Daoy (cell line): ENCODE measurements around the gene CENPP. TPM values are rescaled to one million over a fixed set of nuclear protein-coding genes. Genes with fewer than 3 reads are reported as not detected.

Source experiments
- DNase-seq: peaks from one replicate; pipeline ENCODE4 v3.0.0-alpha.2; 2015; ENCODE audit warnings: low read depth
- total RNA-seq: library from RNA; depleted of rRNA; stranded (reverse); fragments of >200 nt; shearing (Covaris generic); gene quantifications from 2 replicates; pipeline ENCODE4 v1.2.3, GENCODE V29; 2014

The CENPP gene
- total RNA-seq, 1 experiment from 2014 or later: 7.6 TPM

DNA sequence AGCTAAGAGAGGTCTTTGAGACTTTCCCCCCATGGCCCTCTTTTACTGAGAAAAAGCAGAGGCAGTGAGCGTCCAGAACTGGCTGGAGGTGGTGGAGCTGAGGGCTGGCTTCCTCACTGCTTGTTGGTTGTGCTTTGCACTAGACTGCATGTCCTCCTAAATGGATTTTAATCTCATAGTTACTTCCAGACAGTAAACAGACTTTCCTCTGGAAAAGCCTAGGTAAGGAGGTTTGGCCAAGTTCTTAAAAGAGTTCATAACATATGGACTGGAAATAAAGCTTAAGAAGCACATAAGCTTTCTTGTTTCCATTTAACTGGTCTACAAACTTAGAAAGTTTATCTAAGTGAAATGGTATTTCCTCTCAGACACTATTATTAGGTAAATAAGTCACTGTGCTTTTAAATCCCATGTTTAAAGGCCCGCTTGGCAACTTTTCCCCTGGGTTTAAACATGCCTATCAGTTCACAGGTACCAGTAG, 154.6 kb downstream of the CENPP start:
- no peak for DNase-seq

- DNase-seq: peak; percentile 41
Observed at GRCh38 chr9:92480986-92481633, 155.4 kb downstream of the CENPP start.

- no peak for DNase-seq
Observed at GRCh38 chr9:92482329-92482728, 156.6 kb downstream of the CENPP start, which contains the start of gene ASPN. Gene ASPN, minus strand, starts transcription at chr9:92482506.

GRCh38 chr9:92482805-92483204, 157.1 kb downstream of the CENPP start:
- DNase-seq: no peak

- DNase-seq: no peak
Observed at GRCh38 chr9:92483627-92484545, 158.1 kb downstream of the CENPP start.

GRCh38 chr9:92484563-92484962, 158.8 kb downstream of the CENPP start:
- DNase-seq: no peak

GRCh38 chr9:92486371-92486770, 160.6 kb downstream of the CENPP start:
- DNase-seq: no peak

DNA sequence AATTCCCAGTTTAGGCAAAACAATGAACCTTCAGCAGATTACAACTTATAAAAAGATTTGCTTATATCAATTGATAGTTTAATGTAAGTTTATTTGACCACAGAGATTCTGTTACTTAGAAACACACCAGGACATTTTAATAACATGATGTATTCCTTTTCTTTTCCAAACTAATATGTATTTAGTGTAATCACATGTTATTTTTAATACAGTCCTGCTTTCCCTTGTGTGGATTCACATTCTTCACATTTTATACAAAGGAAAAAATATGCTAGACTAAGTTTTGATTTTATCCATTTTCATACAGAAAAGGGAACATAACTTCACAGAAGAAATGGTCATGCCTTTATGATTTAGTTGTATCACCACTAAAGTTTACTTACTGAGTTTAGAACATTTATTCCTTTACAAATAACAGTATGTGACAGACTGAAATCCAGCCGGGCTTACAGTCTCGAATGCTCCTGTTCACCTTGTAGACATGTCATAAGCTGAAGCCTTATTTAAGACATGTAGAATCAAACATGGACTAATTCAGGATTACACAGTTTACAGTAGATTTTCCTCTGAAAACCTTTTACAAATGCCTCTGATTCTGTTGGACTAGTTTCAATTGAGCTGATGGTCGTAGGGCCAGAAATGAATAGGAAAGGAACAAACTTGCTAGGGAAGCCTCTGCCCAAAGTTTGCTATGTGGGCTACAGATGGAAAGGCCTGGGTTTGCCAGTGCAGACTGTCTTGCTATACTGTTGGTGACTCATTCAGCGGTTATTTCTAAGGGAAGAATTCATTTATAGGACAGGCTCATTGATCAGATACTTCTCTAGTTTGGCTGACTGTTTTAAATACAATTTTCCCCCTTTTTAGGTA, 163.2 kb downstream of the CENPP start:
- DNase-seq: peak; percentile 27

GRCh38 chr9:92492781-92493401, 167.1 kb downstream of the CENPP start:
- DNase-seq: no peak

- DNase-seq: no peak
Observed at GRCh38 chr9:92493749-92494387, 168.1 kb downstream of the CENPP start.

GRCh38 chr9:92494856-92495255, 169.1 kb downstream of the CENPP start:
- no peak for DNase-seq

GRCh38 chr9:92496396-92497176, 170.8 kb downstream of the CENPP start:
- DNase-seq: no peak

DNA sequence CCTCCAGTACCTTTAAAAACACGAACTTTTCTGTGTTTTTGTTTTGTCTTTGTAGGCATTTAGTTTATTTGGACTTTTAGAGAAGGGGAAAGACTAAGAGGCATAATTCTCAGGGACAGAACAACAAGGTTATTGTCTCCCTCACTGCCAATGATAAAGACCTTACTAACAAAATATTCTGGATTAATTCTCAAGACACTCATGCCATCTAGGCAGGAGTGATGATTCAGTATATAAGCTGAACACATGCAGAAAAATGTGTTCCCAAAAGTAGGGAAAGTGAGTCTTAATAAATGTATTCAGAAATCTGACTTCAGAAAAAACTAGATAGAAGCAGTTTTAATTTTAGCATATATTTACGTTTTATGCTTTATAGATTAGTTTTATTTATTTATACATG, 173.9 kb downstream of the CENPP start:
- no peak for DNase-seq

- no peak for DNase-seq
Observed at GRCh38 chr9:92500725-92501124, 175.0 kb downstream of the CENPP start.

GRCh38 chr9:92501671-92502393, 176.1 kb downstream of the CENPP start:
- DNase-seq: peak; percentile 47

DNA sequence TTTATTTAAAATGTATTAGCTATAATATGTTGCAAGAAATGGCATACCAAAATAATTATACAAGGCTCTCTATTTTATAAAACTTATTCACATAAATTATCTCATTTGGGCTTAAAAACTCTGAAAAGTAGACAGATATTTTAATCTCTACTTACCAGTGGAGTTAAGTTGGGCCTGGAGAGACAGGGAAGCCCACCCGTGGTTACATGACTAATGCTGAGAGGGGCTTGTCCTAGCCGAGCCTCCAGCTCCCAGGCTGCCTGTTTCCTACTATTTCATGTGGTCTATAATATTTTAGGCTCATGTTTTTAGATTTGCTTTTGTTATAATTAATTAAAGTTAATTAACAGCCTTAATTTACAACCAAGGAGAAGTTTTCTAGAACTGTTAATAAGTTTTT, 177.4 kb downstream of the CENPP start:
- no peak for DNase-seq

GRCh38 chr9:92504881-92505280, 179.1 kb downstream of the CENPP start:
- no peak for DNase-seq

DNA sequence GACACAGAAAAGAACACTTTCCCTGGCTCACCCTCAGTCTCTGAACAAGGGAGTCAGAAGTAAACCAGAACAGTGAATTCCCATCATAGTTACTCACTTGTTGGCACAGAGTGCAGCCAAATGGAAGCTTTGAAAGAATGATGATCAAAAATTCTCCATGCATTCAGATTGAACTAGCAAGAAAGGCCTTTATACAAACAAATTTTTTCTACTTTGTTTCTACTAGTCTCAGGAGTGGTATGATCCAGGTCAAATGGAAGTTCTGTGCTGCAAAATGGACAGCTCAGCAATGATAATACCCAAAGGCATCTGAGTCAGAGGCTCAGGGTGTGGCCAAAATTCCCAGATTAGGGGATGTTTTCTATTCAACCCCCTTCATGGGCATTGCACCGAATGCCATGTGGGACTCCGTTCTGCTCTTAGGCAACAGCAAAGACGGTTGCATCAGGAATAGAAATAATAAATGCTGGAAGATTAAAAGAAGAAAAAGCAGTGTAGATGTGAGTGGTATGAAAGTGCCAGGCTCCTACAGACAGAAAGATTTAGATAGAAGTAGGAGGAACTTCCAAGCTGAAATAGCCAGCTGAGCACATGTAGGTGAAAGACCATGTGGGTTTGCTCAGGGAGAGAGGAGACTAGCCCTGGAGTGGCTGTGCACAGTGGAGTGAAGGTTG, 180.6 kb downstream of the CENPP start:
- DNase-seq: peak; percentile 88

DNA sequence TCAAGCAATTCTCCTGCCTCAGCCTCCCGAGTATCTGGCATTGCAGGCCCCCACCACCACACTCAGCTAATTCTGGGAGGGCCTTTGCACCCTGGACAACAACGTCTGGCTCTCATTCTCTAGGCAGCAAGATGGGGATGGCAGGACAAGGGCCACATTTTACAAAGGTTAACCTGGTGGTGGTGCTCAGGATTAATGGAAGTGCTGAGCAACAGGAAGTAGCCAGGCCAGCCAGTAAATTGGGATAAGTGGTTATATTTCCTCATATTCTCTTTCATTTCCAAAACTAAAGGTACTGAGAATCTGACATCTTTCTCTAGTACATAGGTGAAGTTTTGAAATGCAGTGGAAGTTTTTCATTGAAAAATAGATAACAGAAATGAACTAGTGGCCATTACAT, 181.3 kb downstream of the CENPP start:
- peak; percentile 22 for DNase-seq
